ENCODE measurements around the gene TSPYL4.

- TF ChIP-seq CTCF (IDR thresholded peaks at IDR 0.05; ENCODE audit: insufficient read depth, low read length), result no peak
- no peak for TF ChIP-seq REST (IDR thresholded peaks at IDR 0.05; ENCODE audit: insufficient replicate concordance, low read depth)
These were observed 7.8 kb downstream of the TSPYL4 start for GRCh38 chr6:116246089-116246488.

Data from HL-60 (cell line).